GM12878 (cell line): ENCODE measurements around the gene VPS8.

Experiments used
- CHD2 ChIP-seq: IDR thresholded peaks from 2 replicates; pipeline ENCODE4 v1.6.1; 2011; ENCODE audit warnings: low read depth, low read length, improper control_type of control experiment, borderline replicate concordance
- CREB1 ChIP-seq: IDR thresholded peaks from 2 replicates; pipeline ENCODE4 v1.6.1; 2012; ENCODE audit warnings: low read depth, mild to moderate bottlenecking, inconsistent platforms
- DPF2 ChIP-seq: fragments of 450-650 bp; IDR thresholded peaks from 2 replicates; pipeline ENCODE4 v1.6.1; 2017; ENCODE audit warnings: mild to moderate bottlenecking
- EP300 ChIP-seq, 2 experiments: fragments of 150-350 bp in 1 of 2; IDR thresholded peaks; 2 replicates each; pipeline ENCODE4 v1.6.1; 2011 to 2012; ENCODE audit warnings: low read depth in 2 of 2, low read length in 2 of 2, borderline replicate concordance in 1 of 2, improper control_type of control experiment in 1 of 2, inconsistent platforms in 1 of 2; ENCODE audit not compliant: control insufficient read depth in 1 of 2
- ETV6 ChIP-seq, 2 experiments: fragments of 450-650 bp in 1 of 2; IDR thresholded peaks in 1 of 2; conservative IDR thresholded peaks in 1 of 2; 2 replicates each; pipeline ENCODE4 v1.6.1; 2014; ENCODE audit warnings: antibody characterized with exemption in 1 of 2, borderline replicate concordance in 1 of 2, low read depth in 1 of 2, mild to moderate bottlenecking in 1 of 2, moderate library complexity in 1 of 2
- EZH2 ChIP-seq: IDR thresholded peaks from 2 replicates; pipeline ENCODE4 v1.6.1; 2012; ENCODE audit warnings: low read depth, mild to moderate bottlenecking, control low read depth, inconsistent platforms, low read length, borderline replicate concordance; ENCODE audit not compliant: control insufficient read depth
- NFYB ChIP-seq: IDR thresholded peaks from 2 replicates; pipeline ENCODE4 v1.6.1; 2011; ENCODE audit warnings: low read depth, mild to moderate bottlenecking, low read length, improper control_type of control experiment, moderate library complexity; ENCODE audit not compliant: insufficient read depth
- POLR2A ChIP-seq: IDR thresholded peaks from 2 replicates; pipeline ENCODE4 v1.6.1; 2011; ENCODE audit warnings: low read depth, mild to moderate bottlenecking, low read length
- RCOR1 ChIP-seq: conservative IDR thresholded peaks from 2 replicates; pipeline ENCODE4 v1.6.1; 2012; ENCODE audit warnings: low read depth, low read length, improper control_type of control experiment
- YY1 ChIP-seq: IDR thresholded peaks from 2 replicates; pipeline ENCODE4 v1.6.1; 2011; ENCODE audit warnings: low read depth, mild to moderate bottlenecking, low read length
- TF ChIP-seq, protein P1 (sequence below): IDR thresholded peaks from 2 replicates; pipeline ENCODE4 v1.6.1; 2011; ENCODE audit warnings: low read depth, mild to moderate bottlenecking, low read length, moderate library complexity, borderline replicate concordance; ENCODE audit errors: extremely low read depth
- TF ChIP-seq, protein P2 (sequence below), 3 experiments: IDR thresholded peaks in 2 of 3; conservative IDR thresholded peaks in 1 of 3; 2 replicates each; pipeline ENCODE4 v1.5.1; 2011; ENCODE audit warnings: low read depth in 3 of 3, low read length in 3 of 3, mild to moderate bottlenecking in 3 of 3, control low read depth in 2 of 3, moderate library complexity in 2 of 3, inconsistent platforms in 1 of 3, mixed read lengths in 1 of 3; ENCODE audit not compliant: control insufficient read depth in 2 of 3, insufficient read depth in 1 of 3; ENCODE audit errors: extremely low read depth in 1 of 3

- TF ChIP-seq EZH2 (no peak), POLR2A (no peak), RCOR1 (no peak), YY1 (no peak), CHD2 (no peak), CREB1 (no peak), EP300 (IDR thresholded peaks at IDR 0.05; ENCODE audit: borderline replicate concordance in 1 of 2, control insufficient read depth in 1 of 2, low read depth in 2 of 2, low read length in 2 of 2) (no peak), DPF2 (no peak), ETV6 (conservative IDR thresholded peaks at IDR 0.05 in 1 of 2, IDR thresholded peaks at IDR 0.05 in 1 of 2; ENCODE audit: borderline replicate concordance in 1 of 2, low read depth in 1 of 2) (no peak), NFYB (no peak)
- TF ChIP-seq, protein P1, sequence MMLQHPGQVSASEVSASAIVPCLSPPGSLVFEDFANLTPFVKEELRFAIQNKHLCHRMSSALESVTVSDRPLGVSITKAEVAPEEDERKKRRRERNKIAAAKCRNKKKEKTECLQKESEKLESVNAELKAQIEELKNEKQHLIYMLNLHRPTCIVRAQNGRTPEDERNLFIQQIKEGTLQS, result no peak
- TF ChIP-seq, protein P2, sequence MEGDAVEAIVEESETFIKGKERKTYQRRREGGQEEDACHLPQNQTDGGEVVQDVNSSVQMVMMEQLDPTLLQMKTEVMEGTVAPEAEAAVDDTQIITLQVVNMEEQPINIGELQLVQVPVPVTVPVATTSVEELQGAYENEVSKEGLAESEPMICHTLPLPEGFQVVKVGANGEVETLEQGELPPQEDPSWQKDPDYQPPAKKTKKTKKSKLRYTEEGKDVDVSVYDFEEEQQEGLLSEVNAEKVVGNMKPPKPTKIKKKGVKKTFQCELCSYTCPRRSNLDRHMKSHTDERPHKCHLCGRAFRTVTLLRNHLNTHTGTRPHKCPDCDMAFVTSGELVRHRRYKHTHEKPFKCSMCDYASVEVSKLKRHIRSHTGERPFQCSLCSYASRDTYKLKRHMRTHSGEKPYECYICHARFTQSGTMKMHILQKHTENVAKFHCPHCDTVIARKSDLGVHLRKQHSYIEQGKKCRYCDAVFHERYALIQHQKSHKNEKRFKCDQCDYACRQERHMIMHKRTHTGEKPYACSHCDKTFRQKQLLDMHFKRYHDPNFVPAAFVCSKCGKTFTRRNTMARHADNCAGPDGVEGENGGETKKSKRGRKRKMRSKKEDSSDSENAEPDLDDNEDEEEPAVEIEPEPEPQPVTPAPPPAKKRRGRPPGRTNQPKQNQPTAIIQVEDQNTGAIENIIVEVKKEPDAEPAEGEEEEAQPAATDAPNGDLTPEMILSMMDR (IDR thresholded peaks at IDR 0.05 in 2 of 3, conservative IDR thresholded peaks at IDR 0.05 in 1 of 3; ENCODE audit: control insufficient read depth in 2 of 3, extremely low read depth in 1 of 3, insufficient read depth in 1 of 3, low read depth in 3 of 3, low read length in 3 of 3), result no peak
Measured at GRCh38 chr3:185009650-185010049, 197.7 kb downstream of the VPS8 start.
